Measurements from ENCODE around the gene NKAIN4.
"Not testable (repeated sequence)": the region's sequence is repeated elsewhere in the genome, so short reads cannot be mapped to it uniquely, and the experiment has no call there.

The NKAIN4 gene

DNA sequence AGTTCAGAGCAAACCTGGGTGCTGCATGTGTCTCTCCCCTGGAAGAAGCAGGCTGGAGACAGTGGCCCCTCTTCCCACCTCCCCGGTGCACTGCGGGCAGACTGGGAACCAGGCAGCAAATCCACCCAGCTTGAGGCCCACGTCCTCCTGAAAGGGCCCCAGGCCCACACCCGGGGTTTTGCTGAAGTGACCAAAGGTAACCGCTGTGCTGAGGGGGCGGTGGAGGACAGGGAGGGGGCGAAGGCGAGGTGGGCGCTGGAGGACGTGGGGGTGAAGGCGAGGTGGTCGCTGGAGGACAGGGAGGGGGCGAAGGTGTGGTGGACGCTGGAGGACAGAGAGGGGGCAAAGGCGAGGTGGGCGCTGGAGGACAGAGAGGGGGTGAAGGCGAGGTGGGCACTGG, 20.3 kb downstream of the NKAIN4 start:
- no peak for DNase-seq

DNA sequence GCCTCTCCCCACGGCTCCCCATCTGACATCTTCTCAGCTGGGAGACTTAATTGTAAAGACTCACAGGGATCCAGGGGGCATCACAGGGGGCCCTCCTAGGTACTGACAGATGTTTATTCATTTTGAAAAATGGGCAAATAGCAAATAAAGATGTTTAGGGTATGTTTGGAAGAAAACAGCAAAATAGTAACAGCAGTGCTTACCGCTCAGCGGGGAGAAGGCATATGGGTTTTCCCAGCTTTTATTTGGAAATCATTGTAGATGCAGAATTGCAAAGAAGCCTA, 21.3 kb downstream of the NKAIN4 start:
- DNase-seq: no peak

DNA sequence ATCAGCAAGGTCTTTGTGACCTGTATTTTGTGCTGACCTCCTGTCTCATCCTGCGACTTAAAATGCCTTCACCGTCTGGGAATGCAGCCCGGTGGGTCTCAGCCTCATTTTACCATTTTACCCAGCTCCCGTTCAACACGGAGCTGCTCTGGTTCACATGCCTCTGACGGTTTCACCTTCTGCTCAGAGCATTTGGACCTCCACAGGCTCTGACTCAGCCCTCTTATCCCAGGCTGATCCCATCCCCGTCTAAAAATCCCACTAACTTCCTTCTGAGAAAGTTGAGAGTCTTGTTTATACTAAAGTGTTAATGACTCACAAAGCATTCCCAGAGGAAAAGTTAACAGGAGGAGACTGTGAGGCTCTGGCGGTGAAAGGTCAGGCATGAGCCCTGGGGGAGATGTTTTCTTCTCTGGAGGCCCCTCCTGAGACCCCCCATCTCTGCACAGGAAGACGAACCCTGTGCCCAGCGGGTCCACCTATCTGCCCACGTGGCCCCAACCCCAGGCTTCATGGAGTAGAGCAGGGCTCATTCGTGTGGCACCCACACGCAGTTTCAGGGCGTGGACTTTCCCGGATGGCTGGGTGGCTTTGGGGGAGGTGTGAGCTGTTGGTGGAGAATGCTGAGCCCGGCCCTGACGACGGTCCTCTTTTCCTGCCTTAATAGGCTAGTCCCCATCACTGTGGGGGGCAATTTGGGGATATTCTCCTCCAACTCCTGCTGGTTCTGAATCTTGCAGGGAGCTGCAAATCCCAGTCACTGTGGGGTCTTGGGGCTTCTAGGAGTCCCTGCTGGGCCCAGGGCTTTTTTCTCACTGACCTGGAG, 21.8 kb downstream of the NKAIN4 start:
- DNase-seq: no peak

DNA sequence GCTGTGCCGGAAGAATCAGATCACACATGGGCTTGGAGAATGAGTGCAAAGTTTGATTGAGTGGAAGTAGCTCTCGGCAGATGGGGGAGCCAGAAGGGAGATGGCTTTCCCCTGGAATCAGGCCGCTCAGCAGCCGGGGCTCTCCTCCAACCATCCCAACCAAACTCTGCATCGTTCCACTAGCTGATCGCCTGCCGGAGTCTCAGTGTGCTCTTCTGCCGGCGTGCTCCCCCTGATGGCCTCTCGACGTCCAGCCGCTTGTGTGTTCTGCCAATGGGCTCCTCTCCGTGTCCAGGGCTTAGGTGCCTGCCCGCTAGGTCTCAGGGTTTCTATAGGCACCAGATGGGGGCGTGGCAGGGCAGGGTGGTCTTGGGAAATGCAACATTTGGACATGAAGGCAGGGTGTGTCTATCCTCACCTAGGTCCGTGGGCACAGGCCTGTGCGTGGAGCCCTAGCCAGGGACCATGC, 23.4 kb downstream of the NKAIN4 start:
- DNase-seq: no peak

DNA sequence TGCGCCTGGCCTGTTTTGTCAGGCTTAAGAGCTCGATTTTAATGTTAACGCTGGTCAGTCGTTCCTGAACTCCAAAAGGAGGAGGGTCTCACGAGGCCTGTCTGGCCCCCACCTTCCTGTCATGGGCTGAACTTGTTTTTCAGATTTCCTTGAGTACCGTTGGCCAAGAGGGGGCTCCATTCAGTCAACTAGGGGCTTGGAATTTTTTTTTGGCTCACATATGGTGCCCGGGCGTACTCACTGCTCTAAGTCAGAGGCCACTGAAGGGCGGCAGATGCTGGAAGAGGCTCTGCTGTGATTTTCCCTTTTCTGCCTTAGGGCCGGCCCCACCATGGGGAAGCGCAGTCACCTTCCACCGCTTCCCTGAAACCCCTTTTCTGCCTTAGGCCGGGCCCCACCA, 25.5 kb downstream of the NKAIN4 start:
- DNase-seq: no peak

DNA sequence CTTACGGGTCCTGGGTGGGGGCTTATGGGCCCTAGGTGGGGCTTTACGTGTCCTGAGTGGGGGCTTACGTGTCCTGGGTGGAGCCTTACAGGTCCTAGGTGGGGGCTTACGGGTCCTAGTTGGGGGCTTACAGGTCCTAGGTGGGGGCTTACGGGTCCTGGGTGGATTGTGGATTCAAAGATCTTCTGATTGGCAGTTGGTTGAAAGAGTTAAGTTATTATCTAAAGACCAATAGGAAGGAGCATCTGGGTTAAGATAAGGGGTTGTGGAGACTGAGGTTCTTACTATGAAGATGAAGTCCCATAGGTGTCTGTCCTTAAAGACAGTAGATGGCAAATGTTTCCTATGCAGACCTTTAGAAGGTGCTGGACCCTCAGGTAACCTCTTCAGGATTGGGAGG, 27.0 kb downstream of the NKAIN4 start:
- DNase-seq: no peak

DNA sequence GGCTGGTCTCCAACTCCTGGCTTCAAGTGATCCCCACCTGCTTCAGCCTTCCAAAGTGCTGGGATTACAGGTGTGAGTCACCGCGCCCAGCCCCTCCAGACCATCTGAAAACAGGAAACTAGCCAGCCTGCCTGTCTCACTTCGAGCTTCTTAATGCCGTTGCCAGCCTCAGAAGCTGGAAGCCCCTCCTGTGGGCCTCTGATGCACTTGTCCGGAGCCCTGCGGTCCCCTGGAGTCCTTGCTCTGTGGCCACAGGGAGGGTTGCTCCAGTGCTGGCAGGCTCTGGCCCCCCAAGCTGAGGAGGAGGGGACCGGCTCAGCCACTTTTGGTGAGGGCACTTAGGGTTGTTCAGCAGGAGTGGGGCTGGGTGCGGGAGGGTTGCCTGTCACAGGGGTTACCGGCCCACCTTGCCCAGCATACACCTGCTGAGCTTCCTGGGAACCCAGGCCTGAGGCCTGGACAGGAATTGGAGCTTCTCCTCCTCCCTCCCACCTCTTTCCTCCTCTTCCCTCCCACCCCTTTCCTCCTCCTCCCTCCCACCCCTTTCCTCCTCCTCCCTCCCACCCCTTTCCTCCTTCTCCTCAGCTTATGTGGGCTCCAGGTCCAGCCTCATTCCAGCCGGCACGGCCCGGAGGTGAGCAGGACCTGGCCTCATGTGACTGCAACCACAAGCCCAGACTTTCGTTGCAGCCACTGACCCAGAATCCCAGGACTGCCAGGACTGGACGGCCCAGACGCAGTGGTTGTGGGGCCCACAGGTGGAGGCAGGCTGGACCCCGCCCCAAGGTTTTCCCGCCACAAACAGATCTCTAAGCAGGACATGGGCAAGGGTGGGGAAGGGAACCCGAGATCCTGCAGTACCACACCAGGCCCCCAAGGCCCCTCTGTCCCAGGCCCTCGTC, 28.0 kb downstream of the NKAIN4 start:
- DNase-seq: no peak

DNA sequence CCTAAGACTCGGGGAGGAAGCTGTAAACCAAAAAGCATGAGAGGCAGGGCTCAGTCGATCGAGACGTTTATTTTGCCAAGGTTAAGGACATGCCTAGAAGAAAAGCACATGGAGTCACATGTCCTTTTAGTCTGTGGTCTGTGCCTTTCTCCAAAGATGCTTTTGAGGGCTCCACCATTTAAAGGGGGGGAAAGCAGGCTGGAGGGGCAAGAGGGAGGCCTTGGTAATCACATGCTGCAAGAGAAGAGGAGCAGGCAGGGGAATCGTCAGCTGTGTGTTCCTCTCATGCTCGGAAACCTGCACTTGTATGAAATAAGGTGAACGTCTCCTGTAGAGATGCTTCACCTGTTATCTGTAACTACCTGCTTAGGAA, 29.2 kb downstream of the NKAIN4 start:
- DNase-seq: no peak

DNA sequence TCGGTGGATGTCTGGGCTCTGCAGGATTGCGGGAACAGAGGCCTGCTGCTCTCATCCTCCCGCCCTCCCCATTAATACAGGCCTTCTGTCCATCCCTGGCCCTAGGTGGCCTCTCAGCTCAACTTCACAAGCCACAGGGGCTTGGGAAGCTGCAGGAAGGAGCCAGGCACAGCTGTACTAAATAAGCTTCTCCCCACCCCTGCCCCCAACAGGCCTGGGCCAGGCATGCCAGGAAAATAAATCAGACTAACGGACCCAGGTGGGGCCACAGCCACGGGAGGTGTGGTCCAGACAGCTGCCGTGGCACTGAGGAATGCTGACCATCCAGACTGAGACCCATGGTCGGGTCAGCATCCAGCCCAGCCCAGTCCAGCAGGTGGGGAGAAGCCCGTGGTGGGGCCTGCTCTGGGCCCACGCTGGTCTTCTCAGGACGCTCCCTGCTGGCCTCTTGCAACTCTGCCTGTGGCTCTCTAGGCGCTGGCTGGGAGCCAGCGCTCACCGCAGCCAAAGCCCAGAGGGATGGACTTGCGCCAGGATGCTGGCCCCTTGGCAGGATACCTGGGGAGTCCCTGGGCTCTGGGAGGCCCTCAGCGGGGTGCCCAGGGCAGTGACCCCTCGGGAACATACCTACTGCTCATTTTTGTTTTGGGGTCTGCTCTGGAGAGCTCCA, 29.7 kb downstream of the NKAIN4 start:
- DNase-seq: no peak

DNA sequence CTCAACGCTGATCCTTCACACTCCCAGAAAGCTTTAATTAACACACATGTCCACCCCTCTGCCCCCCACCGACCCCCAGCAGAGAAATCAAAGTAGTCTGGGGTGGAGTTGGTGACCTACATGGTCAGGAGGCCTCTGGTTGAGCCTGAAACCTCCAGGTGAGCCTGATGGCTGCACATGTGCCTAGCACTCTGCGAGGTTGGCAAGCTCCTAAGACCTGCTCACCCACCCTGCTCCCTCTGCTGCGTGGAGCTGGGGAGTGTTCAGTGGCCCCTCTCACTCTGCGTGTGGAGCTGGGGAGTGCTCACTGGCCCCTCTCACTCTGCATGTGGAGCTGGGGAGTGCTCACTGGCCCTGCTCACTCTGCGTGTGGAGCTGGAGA, 30.4 kb downstream of the NKAIN4 start:
- no peak for DNase-seq

DNA sequence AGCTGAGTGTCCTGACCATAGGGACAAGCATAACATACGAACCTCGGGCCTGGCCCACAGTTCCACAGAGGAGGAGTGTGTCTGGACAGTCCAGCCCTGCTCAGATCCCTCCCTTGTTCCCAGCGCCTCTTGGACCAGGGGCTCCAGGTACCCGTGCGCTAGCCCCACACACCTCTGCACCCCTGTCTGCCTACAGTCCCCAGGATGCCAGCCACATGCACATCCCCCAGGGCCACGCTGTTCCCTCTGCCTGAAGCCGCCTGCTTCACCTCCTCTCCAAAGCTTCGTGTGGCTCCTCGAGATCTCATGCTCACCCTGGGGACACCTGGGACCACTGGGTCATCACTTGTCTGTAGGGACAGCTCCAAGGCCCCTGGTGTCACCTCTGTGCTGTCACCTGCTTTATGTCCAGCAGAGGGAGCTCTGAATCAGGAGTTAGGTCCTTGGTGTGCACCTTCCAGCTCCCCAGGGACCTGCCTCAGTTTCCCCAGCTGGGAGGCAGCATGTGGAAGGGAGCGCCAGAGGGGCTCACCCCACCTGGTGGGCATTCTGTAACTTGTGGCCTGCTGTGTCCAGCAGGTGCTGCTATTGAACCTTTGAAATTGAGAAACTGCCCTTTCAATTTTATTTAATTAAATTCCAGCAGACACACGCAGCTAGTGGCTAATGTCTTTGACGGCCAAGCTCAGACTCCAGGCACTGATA, 31.0 kb downstream of the NKAIN4 start:
- DNase-seq: peak; percentile 35

DNA sequence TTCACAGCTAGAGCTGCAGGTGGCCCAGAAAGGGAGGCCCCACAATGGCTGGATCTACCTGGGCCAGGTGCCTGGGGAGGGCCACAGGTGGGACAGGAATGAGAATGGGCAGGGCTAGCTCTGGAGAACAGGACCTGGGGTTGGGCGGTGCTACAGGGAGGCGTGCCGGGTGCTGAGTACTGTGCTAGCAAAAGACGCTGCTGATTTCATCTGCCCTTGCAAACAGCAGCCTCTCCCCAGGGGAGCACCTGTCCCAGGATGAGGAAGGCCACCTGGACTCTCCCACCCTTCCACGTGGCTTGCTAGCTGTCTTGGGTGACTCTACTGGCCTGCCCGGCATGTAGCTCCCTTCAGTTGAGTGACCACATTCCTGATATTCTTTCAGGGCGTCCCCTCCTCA, 31.7 kb downstream of the NKAIN4 start:
- DNase-seq: no peak

DNA sequence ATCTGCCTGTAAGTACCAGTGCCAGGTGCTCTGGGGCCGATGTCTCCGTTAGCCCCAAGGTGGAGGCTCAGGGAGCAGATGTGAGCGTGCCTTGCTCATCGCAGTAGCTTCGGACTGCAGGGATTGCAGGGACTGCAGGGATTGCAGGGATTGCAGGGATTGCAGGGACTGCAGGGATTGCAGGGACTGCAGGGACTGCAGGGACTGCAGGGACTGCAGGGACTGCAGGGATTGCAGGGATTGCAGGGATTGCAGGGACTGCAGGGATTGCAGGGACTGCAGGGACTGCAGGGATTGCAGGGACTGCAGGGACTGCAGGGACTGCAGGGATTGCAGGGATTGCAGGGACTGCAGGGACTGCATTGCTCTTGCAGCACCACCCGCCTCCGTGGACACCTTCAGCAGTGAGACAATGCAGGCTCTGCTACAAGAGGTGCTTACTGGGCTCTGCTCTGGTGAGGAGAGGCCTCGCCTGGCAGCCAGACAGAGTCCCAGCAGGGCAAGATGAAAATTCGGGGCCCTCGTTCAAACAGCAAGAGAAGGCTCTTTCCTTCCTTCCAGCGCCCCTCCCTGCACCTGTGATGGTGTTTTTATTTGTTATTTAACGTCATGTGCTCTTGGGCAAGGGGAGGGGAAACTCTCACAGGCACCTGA, 32.7 kb downstream of the NKAIN4 start:
- not testable (repeated sequence) for DNase-seq

DNA sequence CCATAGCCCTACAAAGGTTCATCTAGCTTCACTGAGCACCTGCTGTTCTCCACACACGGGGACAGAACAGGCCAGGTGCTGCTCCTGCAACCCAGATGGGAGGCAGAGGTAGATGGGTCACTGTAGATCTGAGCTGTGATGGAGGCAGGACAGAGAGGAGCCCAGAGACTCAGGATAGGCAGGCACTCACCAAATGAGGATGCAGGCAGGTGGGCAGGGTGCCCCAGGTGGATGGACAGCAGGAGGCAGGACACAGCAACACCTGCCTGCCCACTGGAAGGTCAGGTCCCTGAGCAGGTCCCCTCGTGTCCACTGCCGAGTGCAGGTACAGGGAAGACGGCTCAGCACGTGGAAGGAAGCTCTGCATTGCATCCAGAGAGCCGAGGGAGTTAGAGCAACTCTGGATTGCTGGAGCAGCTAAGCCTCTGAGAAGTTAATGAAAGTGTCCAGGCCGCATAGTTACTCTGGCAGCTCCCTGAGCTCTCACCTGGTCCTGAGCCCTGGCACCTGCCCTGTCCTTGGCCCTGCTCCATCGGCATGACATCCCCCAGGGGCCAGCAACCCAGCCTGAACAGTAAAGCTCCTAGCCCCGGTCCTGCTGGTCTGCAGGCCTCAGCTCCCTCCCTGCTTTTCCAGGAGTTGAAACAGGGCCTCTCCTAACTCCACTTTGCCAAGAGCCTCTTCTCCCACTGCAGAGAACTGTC, 33.4 kb downstream of the NKAIN4 start:
- DNase-seq: no peak

DNA sequence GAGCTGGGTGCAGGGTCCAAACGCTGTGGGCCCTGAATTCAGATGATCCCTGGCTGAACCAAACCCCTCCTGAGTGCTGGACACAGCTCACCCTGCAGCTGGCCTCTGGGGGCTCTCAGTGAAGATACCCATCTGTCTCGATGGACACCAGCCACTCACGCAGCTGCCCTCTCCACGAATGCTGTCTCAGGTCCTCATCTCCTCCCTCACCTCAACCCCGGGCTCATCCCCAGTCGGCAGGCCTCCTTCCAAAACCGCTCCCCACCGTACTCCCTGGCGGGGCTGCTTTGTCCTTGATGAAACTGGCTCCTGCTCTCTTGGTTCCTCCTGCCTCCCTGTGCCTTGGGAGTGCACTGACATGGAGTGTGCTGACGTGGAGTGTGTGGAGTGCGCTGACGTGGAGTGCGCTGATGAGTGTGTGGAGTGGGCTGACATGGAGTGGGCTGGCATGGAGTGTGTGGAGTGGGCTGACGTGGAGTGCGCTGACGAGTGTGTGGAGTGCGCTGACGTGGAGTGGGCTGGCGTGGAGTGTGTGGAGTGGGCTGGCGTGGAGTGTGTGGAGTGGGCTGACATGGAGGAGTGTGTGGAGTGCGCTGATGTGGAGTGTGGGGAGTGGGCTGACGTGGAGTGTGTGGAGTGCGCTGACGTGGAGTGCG, 34.3 kb downstream of the NKAIN4 start:
- DNase-seq: no peak

DNA sequence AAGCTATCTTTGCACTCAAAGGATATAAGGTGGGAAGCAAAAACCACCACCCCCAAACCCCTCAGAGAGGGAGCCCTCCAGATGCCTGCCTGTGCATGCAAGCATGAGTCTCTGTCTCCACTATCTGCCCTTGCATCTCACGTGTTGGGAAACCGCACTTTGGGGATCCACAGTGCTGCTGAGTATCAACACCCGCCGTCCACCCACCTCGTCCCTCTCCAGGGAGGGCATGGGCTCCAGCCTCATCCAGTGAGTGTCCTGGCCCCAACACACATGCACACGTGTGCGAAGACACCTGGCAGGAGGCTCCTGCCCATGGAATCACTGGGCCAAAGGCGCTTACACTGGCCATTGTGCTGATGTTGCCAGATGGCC, 34.8 kb downstream of the NKAIN4 start:
- DNase-seq: no peak

DNA sequence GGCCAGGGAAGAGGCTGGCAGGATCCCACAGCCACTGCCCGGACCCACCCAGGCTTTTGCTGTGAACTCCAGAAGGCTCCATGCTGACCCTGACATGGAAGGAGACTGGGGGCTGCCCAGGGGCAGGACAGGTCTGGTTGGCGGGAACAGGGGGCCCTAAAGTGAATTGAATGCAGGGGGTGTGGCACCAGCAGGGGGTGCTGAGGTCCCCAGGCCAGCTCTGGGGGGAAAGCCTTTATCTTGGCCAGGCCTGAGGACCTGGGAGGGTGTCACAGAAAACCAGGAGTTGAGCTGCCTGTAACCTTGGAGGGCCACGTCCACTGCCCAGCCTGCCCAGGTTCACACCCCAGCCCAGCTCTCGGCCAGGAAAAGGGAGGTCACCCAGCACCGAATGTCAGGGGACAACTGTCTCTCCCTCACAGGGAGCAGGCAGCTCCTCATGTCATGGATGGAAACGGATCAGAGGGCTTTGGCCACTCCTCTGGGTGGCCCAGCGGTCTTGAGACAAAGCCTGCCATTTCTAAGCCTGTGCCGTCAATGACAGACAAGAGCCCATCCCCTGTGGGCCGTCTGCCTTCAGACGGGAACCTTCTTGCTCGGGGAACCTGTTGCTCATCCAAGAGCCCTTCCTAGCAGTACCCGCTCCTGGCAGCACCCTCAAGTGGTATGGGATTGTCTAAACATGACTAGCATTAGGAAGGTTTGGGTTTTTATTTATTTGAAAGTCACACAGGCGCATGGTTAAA, 35.4 kb downstream of the NKAIN4 start:
- DNase-seq: no peak

DNA sequence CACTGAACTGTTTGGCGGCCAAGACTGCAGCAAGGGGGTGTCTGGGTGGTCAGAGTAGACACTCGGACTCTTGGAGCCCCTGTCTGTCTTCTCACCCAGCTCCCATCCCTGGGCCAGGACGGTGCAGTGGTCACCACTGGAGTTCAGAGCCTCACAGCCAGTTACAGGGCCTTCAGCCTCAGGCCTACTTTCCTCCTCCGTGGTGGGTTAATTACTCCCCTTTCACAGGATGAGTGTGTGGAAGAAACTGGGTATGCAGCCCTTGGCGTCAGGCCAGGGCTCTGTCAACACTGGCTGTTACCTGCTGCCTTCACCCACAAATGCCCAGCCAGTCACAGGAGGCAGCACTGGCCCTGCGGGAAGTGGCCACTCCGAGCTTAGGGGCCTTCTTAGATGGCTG, 36.6 kb downstream of the NKAIN4 start:
- DNase-seq: no peak

DNA sequence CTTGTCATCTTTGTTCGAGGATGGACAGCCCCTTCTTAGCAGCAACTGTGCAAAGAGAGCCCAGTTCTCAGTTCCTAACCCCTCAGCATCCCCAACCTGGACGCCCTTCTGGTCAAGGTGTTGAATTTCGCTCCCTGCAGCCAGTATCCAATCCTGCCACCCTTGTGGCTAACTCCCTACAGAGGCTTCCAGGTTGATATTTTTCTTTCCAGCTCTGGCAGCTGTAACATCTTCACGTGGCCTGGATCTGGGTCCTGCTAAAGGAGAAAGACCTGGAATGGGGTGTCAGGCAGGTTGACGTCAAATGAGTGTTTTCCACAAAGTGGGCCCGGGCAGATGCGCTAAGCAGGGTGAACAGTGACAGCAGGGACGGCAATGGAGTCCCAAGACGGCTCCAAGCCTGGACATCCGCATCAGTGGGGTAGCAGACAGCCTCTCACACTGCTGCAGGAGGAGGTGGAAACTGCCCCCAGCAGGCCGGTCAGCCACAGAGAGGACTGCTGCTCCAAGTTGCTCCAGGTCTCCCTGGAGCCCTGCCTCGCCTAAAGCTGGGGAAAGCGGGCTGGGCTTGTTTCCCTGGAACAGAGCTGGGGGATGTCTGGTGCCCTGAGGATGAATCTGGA, 37.3 kb downstream of the NKAIN4 start:
- no peak for DNase-seq

Measured in activated T-cell treated with anti-CD3 and anti-CD28 coated beads for 4 hours (primary cell).